ENCODE measurements around the gene NAT14.

GRCh38 chr19:55465460-55466240 is 19.3 kb upstream of the NAT14 start:
- TF ChIP-seq RAD21 (IDR thresholded peaks at IDR 0.05 in 1 of 2, conservative IDR thresholded peaks at IDR 0.05 in 1 of 2; ENCODE audit: low read depth in 2 of 2, low read length in 2 of 2) = no peak
- no peak for TF ChIP-seq CTCF (IDR thresholded peaks at IDR 0.05; ENCODE audit: control extremely low read depth in 1 of 3, insufficient read depth in 1 of 3, low read depth in 1 of 3, low read length in 3 of 3)
- no peak for TF ChIP-seq EGR1 (IDR thresholded peaks at IDR 0.05; ENCODE audit: borderline replicate concordance, low read depth, low read length)
- no peak for TF ChIP-seq JUND (IDR thresholded peaks at IDR 0.05; ENCODE audit: low read length)
- TF ChIP-seq ZNF274 (IDR thresholded peaks at IDR 0.05; ENCODE audit: borderline replicate concordance, extremely low read depth, low read length) = no peak
